C4-2B (cell line): ENCODE results near the gene SDS.

ENCODE experiments used
- H3K27ac ChIP-seq: fragments of 450-650 bp; 2 replicates; pipeline ENCODE4 v1.5.1; 2017
- CTCF ChIP-seq: fragments of 450-650 bp; conservative IDR thresholded peaks from 2 replicates; pipeline ENCODE4 v1.5.1; 2017; ENCODE audit warnings: mild to moderate bottlenecking
- ZFX ChIP-seq: fragments of 450-650 bp; IDR thresholded peaks from 2 replicates; pipeline ENCODE4 v1.6.1; 2017

Gene SDS

DNA sequence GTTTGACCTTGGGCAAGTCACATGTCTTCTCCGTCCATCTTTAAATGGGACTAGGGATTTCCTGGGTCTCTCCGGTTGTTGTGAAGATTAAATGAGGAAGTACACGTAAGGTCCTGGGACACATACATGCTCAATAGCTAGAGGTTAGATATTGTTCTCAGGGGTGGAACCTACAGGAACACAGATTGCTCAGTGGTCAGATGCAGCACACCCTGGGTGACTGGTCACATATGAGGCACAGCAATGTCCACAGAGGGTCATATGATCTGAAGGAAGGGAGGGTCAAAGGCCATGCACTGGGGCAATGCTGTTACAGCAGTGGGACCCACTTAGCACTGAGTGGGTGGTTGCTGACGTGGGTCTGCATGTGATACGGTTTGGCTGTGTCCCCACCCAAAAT, 57.3 kb downstream of the SDS start:
- TF ChIP-seq CTCF, result no peak
- no peak for TF ChIP-seq ZFX
- no peak overlapping the region for H3K27ac ChIP-seq

GRCh38 chr12:113345318-113345717, 58.4 kb downstream of the SDS start:
- TF ChIP-seq ZFX (no peak), CTCF (no peak)
- H3K27ac ChIP-seq, result no peak overlapping the region
